ENCODE data around the gene C2CD5.

DNA sequence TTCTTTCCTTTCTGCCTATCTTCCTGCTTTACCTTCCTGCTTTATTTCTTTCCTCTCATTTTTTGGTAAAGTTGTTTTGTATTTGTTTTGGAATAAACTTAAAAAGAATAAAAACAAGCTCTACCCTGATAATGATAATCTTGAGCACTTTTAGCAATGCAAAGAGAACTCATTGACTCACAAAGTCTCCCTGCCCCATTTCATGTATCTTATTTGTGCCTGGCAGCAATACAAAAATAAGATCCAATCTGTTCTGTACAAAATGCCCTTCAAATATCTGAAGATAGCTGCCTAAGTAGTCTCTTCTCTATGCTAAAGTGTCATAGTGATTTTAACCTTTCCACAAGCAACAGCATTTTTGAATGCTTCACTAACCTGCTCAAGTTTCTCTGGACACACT, 49.5 kb upstream of the C2CD5 start:
- TF ChIP-seq CTCF (IDR thresholded peaks at IDR 0.05) (no peak), EZH2 (IDR thresholded peaks at IDR 0.05; ENCODE audit: borderline replicate concordance, insufficient read depth, low read depth, low read length, poor library complexity, severe bottlenecking) (no peak)

Data from B cell (primary cell).